PC-9 (cell line): ENCODE measurements around the gene NDST1. TPM values are rescaled to one million over a fixed set of nuclear protein-coding genes. Genes with fewer than 3 reads are reported as not detected.

Source experiments
- BruUV-seq: library from RNA; stranded (reverse); fragments of 400-500 nt; replicated peaks from 2 replicates; lab custom pipeline; 2021; lab: Mats Ljungman, UMichigan
- CTCF ChIA-PET: fragments of 300-600 bp; sonication (Branson Sonifier 250); formaldehyde crosslinking; loops from one replicate; lab custom pipeline; 2022; ENCODE audit warnings: antibody characterized with exemption; lab: Charles Lee
- POLR2A ChIA-PET: fragments of 300-600 bp; sonication (Branson Sonifier 250); formaldehyde crosslinking; loops from one replicate; lab custom pipeline; 2022; ENCODE audit warnings: antibody characterized with exemption; ENCODE audit not compliant: unreplicated experiment; lab: Charles Lee
- DNase-seq, 2 experiments: peaks; one replicate each; pipeline versions ENCODE4 v3.0.0 to v3.0.0-alpha.2; 2015 to 2022; ENCODE audit warnings: mixed read lengths in 1 of 2
- H2AFZ ChIP-seq: fragments of 200-600 bp; sonication (generic); 2 replicates; pipeline ENCODE4 v1.8.1; 2017; ENCODE audit warnings: antibody characterized with exemption
- H3F3A ChIP-seq: fragments of 200-600 bp; sonication (generic); 2 replicates; pipeline ENCODE4 v1.8.1; 2017; ENCODE audit warnings: antibody characterized with exemption, mild to moderate bottlenecking, low read depth; ENCODE audit not compliant: insufficient read depth
- H3K27ac ChIP-seq: fragments of 200-600 bp; sonication (generic); 2 replicates; pipeline ENCODE4 v1.6.1; 2016; ENCODE audit warnings: mixed run types
- H3K27me3 ChIP-seq: fragments of 200-600 bp; sonication (generic); 2 replicates; pipeline ENCODE4 v1.6.1; 2016; ENCODE audit warnings: low read depth, mixed run types; ENCODE audit not compliant: insufficient read depth
- H3K36me3 ChIP-seq: fragments of 200-600 bp; sonication (generic); 2 replicates; pipeline ENCODE4 v1.6.1; 2016; ENCODE audit warnings: low read depth, mixed run types
- H3K4me1 ChIP-seq: fragments of 200-600 bp; sonication (generic); replicated peaks from 2 replicates; pipeline ENCODE4 v1.6.1; 2016; ENCODE audit warnings: mixed run types; ENCODE audit not compliant: insufficient read depth
- H3K4me2 ChIP-seq: fragments of 200-600 bp; sonication (generic); 2 replicates; pipeline ENCODE4 v1.6.1; 2017; ENCODE audit warnings: mixed run types
- H3K4me3 ChIP-seq: fragments of 200-600 bp; sonication (generic); 2 replicates; pipeline ENCODE4 v1.6.1; 2016; ENCODE audit warnings: mixed run types
- H3K79me2 ChIP-seq: fragments of 200-600 bp; sonication (generic); 2 replicates; pipeline ENCODE4 v1.6.1; 2017; ENCODE audit warnings: low read depth, mixed run types
- H3K9me2 ChIP-seq: fragments of 200-600 bp; sonication (generic); 2 replicates; pipeline ENCODE4 v1.8.1; 2017; ENCODE audit warnings: mild to moderate bottlenecking; ENCODE audit not compliant: insufficient read depth
- H3K9me3 ChIP-seq: fragments of 200-600 bp; sonication (generic); 2 replicates; pipeline ENCODE4 v1.8.1; 2016; ENCODE audit warnings: low read depth; ENCODE audit not compliant: insufficient read depth
- H4K20me1 ChIP-seq: fragments of 200-600 bp; sonication (generic); 2 replicates; pipeline ENCODE4 v1.8.1; 2017; ENCODE audit not compliant: insufficient read depth
- CTCF ChIP-seq: fragments of 200-600 bp; sonication (generic); conservative IDR thresholded peaks from 2 replicates; pipeline ENCODE4 v1.6.1; 2017; ENCODE audit warnings: mixed run types, antibody characterized with exemption, mild to moderate bottlenecking, moderate library complexity
- EZH2 ChIP-seq: fragments of 200-600 bp; sonication (generic); IDR thresholded peaks from 2 replicates; pipeline ENCODE4 v1.8.0; 2017; ENCODE audit warnings: antibody characterized with exemption, low read depth
- intact Hi-C: fragments of 100-400 bp; cut with micrococcal nuclease; formaldehyde crosslinking; loops from one replicate; pipeline ENCODE4 v1.10.0; 2022; ENCODE audit not compliant: unreplicated experiment
- total RNA-seq: library from RNA; stranded (reverse); gene quantifications from 2 replicates; pipeline ENCODE4 v1.2.3, GENCODE V29; 2021

Gene NDST1
- total RNA-seq, 1 experiment from 2014 or later = 94.3 TPM

GRCh38 chr5:150530423-150530822, 22.5 kb downstream of the NDST1 start:
- Histone ChIP-seq H3K27ac (no peak overlapping the region), H3K79me2 (no peaks in the 10 kb centered on the region), H3K4me1 (no peaks in the 10 kb centered on the region), H3K9me2 (no peaks in the 10 kb centered on the region), H3F3A (no peaks in the 10 kb centered on the region), H2AFZ (no peak overlapping the region), H3K36me3 (peaks cover 4% of the 10 kb centered on the region; the same call in 1 of the 2 replicates), H3K27me3 (no peaks in the 10 kb centered on the region), H3K4me3 (no peak overlapping the region), H3K4me2 (no peak overlapping the region), H4K20me1 (peaks cover 25% of the 10 kb centered on the region), H3K9me3 (no peaks in the 10 kb centered on the region)
- ChIA-PET POLR2A (no interaction called here), CTCF (no interaction called here)
- intact Hi-C loops = no loop called here
- DNase-seq = no peak
- no TSS peak for BruUV-seq
- TF ChIP-seq CTCF (no peak), EZH2 (no peak)

DNA sequence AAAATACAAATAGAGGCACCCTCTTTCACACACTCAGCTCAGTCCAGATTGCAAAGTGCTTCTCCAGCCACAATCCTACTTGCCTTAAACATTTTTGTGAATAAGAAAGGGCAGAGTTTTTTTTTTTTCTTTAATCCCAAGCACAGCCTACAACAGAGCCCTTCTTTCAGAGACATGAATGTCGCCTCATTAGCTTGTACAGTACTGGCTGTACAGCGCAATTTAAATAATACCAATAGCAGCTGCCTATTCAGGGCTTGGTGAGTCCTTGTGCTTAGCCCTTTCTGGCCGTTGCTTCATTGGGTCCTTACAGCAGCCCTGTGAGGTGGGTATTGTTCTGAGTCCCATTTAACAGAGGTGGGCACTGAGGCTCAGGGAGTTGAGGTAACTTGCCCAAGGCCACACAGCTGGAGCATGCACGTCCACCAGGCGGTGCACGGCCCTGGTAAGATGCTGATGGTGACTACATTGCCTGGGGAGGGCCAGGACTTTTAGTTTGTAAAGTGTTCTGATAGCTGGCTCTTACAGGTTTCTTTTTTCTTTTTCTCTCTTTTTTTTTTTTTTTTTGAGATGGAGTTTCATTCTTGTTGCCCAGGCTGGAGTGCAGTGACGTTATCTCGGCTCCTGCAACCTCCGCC, 23.1 kb downstream of the NDST1 start:
- H3K9me2 ChIP-seq = no peaks in the 10 kb centered on the region
- TF ChIP-seq CTCF (no peak), EZH2 (no peak)
- intact Hi-C loops = no loop called here
- ChIA-PET POLR2A (no interaction called here), CTCF (interaction anchor here (0.7 kb wide), 1 partner anchor 120 kb away, joined by 3 read pairs; no protein-coding TSS in a partner anchor)
- no peaks in the 10 kb centered on the region for H3K9me3 ChIP-seq
- H3K27me3 ChIP-seq = no peaks in the 10 kb centered on the region
- DNase-seq = no peak
- no peak overlapping the region for H2AFZ ChIP-seq
- H3F3A ChIP-seq = no peaks in the 10 kb centered on the region
- no peak overlapping the region for H3K4me2 ChIP-seq
- H3K4me3 ChIP-seq = no peak overlapping the region
- no TSS peak for BruUV-seq
- no peaks in the 10 kb centered on the region for H3K4me1 ChIP-seq
- H3K36me3 ChIP-seq = peaks cover 4% of the 10 kb centered on the region; the same call in 1 of the 2 replicates
- H3K27ac ChIP-seq = no peak overlapping the region
- H4K20me1 ChIP-seq = peaks cover 21% of the 10 kb centered on the region
- no peaks in the 10 kb centered on the region for H3K79me2 ChIP-seq

DNA sequence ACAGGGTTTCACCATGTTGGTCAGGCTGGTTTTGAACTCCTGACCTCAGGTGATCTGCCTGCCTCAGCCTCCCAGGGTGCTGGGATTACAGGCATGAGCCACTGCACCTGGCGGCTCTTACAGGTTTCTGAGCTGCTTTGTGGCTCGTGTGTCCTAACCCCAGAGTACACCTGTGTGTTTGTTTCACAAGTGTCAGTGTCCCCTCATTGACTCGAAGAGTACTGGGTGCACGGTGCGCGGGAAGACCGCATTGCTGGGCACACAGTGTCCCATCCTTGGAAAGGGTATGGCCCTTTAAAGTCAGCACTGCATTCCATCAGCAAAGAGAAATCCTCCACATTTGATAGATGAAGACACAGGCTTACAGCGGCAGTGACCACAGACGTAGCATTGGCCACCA, 23.8 kb downstream of the NDST1 start:
- Histone ChIP-seq H3K36me3 (peaks cover 6% of the 10 kb centered on the region; the same call in 1 of the 2 replicates), H3K27ac (no peak overlapping the region), H3K9me2 (no peaks in the 10 kb centered on the region), H3F3A (no peaks in the 10 kb centered on the region), H3K79me2 (no peaks in the 10 kb centered on the region), H3K9me3 (no peaks in the 10 kb centered on the region; the same call in 1 of the 2 replicates), H3K4me3 (no peak overlapping the region), H3K4me2 (no peak overlapping the region), H4K20me1 (peaks cover 17% of the 10 kb centered on the region), H3K27me3 (no peaks in the 10 kb centered on the region), H2AFZ (no peak overlapping the region), H3K4me1 (no peaks in the 10 kb centered on the region)
- no peak for TF ChIP-seq CTCF
- TF ChIP-seq EZH2 = no peak
- no TSS peak for BruUV-seq
- intact Hi-C loops = no loop called here
- CTCF ChIA-PET = interaction anchor here (0.7 kb wide), 1 partner anchor 121 kb away, joined by 3 read pairs; no protein-coding TSS in a partner anchor
- no peak for DNase-seq
- POLR2A ChIA-PET = no interaction called here
